GM23338 (cell line): ENCODE measurements around the gene AFF1.

Source experiments
- CREB1 ChIP-seq: fragments of 250-450 bp; sonication (Bioruptor Pico); IDR thresholded peaks from 2 replicates; pipeline ENCODE4 v1.5.0; 2020; ENCODE audit warnings: low read depth, mild to moderate bottlenecking, moderate library complexity
- EZH2 ChIP-seq: fragments of 200-600 bp; sonication (generic); IDR thresholded peaks from one replicate; pipeline ENCODE4 v1.8.0; 2017; ENCODE audit warnings: antibody characterized with exemption, mild to moderate bottlenecking, low read depth; ENCODE audit not compliant: unreplicated experiment
- EZH2phosphoT487 ChIP-seq: fragments of 200-600 bp; sonication (generic); IDR thresholded peaks from one replicate; pipeline ENCODE4 v1.8.1; 2018; ENCODE audit warnings: antibody characterized with exemption; ENCODE audit not compliant: unreplicated experiment
- JUNB ChIP-seq: IDR thresholded peaks from one replicate; pipeline ENCODE4 v1.6.1; 2016; ENCODE audit warnings: antibody characterized with exemption; ENCODE audit not compliant: unreplicated experiment
- POLR2AphosphoS5 ChIP-seq: IDR thresholded peaks from 2 replicates; pipeline ENCODE4 v1.6.1; 2016; ENCODE audit warnings: antibody characterized with exemption, low read depth
- TF ChIP-seq, protein P1 (sequence below), 2 experiments: fragments of 200-600 bp in 1 of 2; sonication (generic) in 1 of 2; conservative IDR thresholded peaks; 2 replicates each; pipeline versions ENCODE4 v1.5.1 to v1.6.1; 2016 to 2017; ENCODE audit warnings: antibody characterized with exemption in 2 of 2, low read depth in 2 of 2, mild to moderate bottlenecking in 2 of 2, moderate library complexity in 1 of 2
- TF ChIP-seq, protein P2 (sequence below): IDR thresholded peaks from one replicate; pipeline ENCODE4 v1.6.1; 2018; ENCODE audit warnings: antibody characterized with exemption; ENCODE audit not compliant: unreplicated experiment
- TF ChIP-seq, protein P3 (sequence below): fragments of 250-450 bp; sonication (Bioruptor Pico); IDR thresholded peaks from 2 replicates; pipeline ENCODE4 v1.5.0; 2020; ENCODE audit warnings: mild to moderate bottlenecking, moderate library complexity

- TF ChIP-seq, protein P1, sequence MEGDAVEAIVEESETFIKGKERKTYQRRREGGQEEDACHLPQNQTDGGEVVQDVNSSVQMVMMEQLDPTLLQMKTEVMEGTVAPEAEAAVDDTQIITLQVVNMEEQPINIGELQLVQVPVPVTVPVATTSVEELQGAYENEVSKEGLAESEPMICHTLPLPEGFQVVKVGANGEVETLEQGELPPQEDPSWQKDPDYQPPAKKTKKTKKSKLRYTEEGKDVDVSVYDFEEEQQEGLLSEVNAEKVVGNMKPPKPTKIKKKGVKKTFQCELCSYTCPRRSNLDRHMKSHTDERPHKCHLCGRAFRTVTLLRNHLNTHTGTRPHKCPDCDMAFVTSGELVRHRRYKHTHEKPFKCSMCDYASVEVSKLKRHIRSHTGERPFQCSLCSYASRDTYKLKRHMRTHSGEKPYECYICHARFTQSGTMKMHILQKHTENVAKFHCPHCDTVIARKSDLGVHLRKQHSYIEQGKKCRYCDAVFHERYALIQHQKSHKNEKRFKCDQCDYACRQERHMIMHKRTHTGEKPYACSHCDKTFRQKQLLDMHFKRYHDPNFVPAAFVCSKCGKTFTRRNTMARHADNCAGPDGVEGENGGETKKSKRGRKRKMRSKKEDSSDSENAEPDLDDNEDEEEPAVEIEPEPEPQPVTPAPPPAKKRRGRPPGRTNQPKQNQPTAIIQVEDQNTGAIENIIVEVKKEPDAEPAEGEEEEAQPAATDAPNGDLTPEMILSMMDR (conservative IDR thresholded peaks at IDR 0.05; ENCODE audit: low read depth in 2 of 2) = no peak
- TF ChIP-seq POLR2AphosphoS5 = no peak
- no peak for TF ChIP-seq EZH2
- TF ChIP-seq, protein P2, sequence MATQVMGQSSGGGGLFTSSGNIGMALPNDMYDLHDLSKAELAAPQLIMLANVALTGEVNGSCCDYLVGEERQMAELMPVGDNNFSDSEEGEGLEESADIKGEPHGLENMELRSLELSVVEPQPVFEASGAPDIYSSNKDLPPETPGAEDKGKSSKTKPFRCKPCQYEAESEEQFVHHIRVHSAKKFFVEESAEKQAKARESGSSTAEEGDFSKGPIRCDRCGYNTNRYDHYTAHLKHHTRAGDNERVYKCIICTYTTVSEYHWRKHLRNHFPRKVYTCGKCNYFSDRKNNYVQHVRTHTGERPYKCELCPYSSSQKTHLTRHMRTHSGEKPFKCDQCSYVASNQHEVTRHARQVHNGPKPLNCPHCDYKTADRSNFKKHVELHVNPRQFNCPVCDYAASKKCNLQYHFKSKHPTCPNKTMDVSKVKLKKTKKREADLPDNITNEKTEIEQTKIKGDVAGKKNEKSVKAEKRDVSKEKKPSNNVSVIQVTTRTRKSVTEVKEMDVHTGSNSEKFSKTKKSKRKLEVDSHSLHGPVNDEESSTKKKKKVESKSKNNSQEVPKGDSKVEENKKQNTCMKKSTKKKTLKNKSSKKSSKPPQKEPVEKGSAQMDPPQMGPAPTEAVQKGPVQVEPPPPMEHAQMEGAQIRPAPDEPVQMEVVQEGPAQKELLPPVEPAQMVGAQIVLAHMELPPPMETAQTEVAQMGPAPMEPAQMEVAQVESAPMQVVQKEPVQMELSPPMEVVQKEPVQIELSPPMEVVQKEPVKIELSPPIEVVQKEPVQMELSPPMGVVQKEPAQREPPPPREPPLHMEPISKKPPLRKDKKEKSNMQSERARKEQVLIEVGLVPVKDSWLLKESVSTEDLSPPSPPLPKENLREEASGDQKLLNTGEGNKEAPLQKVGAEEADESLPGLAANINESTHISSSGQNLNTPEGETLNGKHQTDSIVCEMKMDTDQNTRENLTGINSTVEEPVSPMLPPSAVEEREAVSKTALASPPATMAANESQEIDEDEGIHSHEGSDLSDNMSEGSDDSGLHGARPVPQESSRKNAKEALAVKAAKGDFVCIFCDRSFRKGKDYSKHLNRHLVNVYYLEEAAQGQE = no peak
- TF ChIP-seq CREB1 (CRISPR knock-in tag) = no peak
- no peak for TF ChIP-seq EZH2phosphoT487
- TF ChIP-seq JUNB = no peak
- TF ChIP-seq, protein P3, sequence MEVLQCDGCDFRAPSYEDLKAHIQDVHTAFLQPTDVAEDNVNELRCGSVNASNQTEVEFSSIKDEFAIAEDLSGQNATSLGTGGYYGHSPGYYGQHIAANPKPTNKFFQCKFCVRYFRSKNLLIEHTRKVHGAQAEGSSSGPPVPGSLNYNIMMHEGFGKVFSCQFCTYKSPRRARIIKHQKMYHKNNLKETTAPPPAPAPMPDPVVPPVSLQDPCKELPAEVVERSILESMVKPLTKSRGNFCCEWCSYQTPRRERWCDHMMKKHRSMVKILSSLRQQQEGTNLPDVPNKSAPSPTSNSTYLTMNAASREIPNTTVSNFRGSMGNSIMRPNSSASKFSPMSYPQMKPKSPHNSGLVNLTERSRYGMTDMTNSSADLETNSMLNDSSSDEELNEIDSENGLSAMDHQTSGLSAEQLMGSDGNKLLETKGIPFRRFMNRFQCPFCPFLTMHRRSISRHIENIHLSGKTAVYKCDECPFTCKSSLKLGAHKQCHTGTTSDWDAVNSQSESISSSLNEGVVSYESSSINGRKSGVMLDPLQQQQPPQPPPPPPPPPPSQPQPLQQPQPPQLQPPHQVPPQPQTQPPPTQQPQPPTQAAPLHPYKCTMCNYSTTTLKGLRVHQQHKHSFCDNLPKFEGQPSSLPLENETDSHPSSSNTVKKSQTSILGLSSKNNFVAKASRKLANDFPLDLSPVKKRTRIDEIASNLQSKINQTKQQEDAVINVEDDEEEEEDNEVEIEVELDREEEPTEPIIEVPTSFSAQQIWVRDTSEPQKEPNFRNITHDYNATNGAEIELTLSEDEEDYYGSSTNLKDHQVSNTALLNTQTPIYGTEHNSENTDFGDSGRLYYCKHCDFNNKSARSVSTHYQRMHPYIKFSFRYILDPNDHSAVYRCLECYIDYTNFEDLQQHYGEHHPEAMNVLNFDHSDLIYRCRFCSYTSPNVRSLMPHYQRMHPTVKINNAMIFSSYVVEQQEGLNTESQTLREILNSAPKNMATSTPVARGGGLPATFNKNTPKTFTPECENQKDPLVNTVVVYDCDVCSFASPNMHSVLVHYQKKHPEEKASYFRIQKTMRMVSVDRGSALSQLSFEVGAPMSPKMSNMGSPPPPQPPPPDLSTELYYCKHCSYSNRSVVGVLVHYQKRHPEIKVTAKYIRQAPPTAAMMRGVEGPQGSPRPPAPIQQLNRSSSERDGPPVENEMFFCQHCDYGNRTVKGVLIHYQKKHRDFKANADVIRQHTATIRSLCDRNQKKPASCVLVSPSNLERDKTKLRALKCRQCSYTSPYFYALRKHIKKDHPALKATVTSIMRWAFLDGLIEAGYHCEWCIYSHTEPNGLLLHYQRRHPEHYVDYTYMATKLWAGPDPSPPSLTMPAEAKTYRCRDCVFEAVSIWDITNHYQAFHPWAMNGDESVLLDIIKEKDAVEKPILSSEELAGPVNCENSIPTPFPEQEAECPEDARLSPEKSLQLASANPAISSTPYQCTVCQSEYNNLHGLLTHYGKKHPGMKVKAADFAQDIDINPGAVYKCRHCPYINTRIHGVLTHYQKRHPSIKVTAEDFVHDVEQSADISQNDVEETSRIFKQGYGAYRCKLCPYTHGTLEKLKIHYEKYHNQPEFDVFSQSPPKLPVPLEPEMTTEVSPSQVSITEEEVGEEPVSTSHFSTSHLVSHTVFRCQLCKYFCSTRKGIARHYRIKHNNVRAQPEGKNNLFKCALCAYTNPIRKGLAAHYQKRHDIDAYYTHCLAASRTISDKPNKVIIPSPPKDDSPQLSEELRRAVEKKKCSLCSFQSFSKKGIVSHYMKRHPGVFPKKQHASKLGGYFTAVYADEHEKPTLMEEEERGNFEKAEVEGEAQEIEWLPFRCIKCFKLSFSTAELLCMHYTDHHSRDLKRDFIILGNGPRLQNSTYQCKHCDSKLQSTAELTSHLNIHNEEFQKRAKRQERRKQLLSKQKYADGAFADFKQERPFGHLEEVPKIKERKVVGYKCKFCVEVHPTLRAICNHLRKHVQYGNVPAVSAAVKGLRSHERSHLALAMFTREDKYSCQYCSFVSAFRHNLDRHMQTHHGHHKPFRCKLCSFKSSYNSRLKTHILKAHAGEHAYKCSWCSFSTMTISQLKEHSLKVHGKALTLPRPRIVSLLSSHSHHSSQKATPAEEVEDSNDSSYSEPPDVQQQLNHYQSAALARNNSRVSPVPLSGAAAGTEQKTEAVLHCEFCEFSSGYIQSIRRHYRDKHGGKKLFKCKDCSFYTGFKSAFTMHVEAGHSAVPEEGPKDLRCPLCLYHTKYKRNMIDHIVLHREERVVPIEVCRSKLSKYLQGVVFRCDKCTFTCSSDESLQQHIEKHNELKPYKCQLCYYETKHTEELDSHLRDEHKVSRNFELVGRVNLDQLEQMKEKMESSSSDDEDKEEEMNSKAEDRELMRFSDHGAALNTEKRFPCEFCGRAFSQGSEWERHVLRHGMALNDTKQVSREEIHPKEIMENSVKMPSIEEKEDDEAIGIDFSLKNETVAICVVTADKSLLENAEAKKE (CRISPR knock-in tag) = no peak
Observed at GRCh38 chr4:86967073-86967472, 32.3 kb downstream of the AFF1 start.
